Caco-2 (cell line): Measurements from ENCODE around the gene MAN1B1. TPM values are rescaled to one million over a fixed set of nuclear protein-coding genes. Genes with fewer than 3 reads are reported as not detected.

Source experiments
- BruUV-seq: library from RNA; stranded (reverse); fragments of 400-500 nt; replicated peaks from 2 replicates; lab custom pipeline; 2021; lab: Mats Ljungman, UMichigan
- CTCF ChIA-PET: fragments of 300-600 bp; sonication (Branson Sonifier 250); formaldehyde crosslinking; loops from one replicate; lab custom pipeline; 2022; ENCODE audit warnings: antibody characterized with exemption; lab: Charles Lee
- POLR2A ChIA-PET: fragments of 300-600 bp; sonication (Branson Sonifier 250); formaldehyde crosslinking; loops from one replicate; lab custom pipeline; 2022; ENCODE audit warnings: antibody characterized with exemption; lab: Charles Lee
- DNase-seq, 2 experiments: peaks; one replicate each; pipeline versions ENCODE4 v3.0.0 to v3.0.0-alpha.2; 2020 to 2022
- H3K27me3 ChIP-seq: replicated peaks from 2 replicates; pipeline ENCODE4 v1.6.0; 2011; ENCODE audit warnings: low read length; ENCODE audit not compliant: control insufficient read depth, insufficient read depth
- H3K36me3 ChIP-seq: 2 replicates; pipeline ENCODE4 v1.5.1; 2011; ENCODE audit warnings: low read length; ENCODE audit not compliant: control insufficient read depth, insufficient read depth
- H3K4me1 ChIP-seq: fragments of 250-450 bp; sonication (Bioruptor Pico); 2 replicates; pipeline ENCODE4 v1.5.1; 2020; ENCODE audit warnings: mild to moderate bottlenecking
- H3K4me3 ChIP-seq: 2 replicates; pipeline ENCODE4 v1.5.1; 2011; ENCODE audit warnings: low read depth, mild to moderate bottlenecking, control low read depth, low read length
- H3K9me3 ChIP-seq: fragments of 250-450 bp; sonication (Bioruptor Pico); 2 replicates; pipeline ENCODE4 v1.5.1; 2020; ENCODE audit warnings: mild to moderate bottlenecking, moderate library complexity
- H3K27ac Mint-ChIP-seq: one replicate; pipeline ENCODE4 v1.8.0; 2022; ENCODE audit warnings: mixed read lengths; ENCODE audit not compliant: unreplicated experiment
- H3K27me3 Mint-ChIP-seq: one replicate; pipeline ENCODE4 v1.8.0; 2022; ENCODE audit warnings: mixed read lengths; ENCODE audit not compliant: insufficient read depth, unreplicated experiment
- H3K36me3 Mint-ChIP-seq: one replicate; pipeline ENCODE4 v1.8.0; 2022; ENCODE audit warnings: mild to moderate bottlenecking, mixed read lengths; ENCODE audit not compliant: insufficient read depth, unreplicated experiment
- H3K4me1 Mint-ChIP-seq: one replicate; pipeline ENCODE4 v1.8.0; 2022; ENCODE audit warnings: low read depth, mixed read lengths; ENCODE audit not compliant: unreplicated experiment
- H3K4me3 Mint-ChIP-seq: one replicate; pipeline ENCODE4 v1.8.0; 2022; ENCODE audit warnings: mild to moderate bottlenecking, moderate library complexity, mixed read lengths; ENCODE audit not compliant: unreplicated experiment
- H3K9me3 Mint-ChIP-seq: one replicate; pipeline ENCODE4 v1.8.0; 2022; ENCODE audit warnings: mixed read lengths; ENCODE audit not compliant: unreplicated experiment
- CTCF ChIP-seq, 2 experiments: fragments of 200-600 bp in 1 of 2; IDR thresholded peaks; 1 replicate in 1 of 2; 2 replicates in 1 of 2; pipeline versions ENCODE4 v1.5.1 to v1.8.0; 2011 to 2022; ENCODE audit warnings: antibody characterized with exemption in 1 of 2, control low read depth in 1 of 2, inconsistent platforms in 1 of 2, low read depth in 1 of 2, low read length in 1 of 2, mild to moderate bottlenecking in 1 of 2, moderate library complexity in 1 of 2; ENCODE audit not compliant: insufficient read depth in 1 of 2, severe bottlenecking in 1 of 2, unreplicated experiment in 1 of 2
- intact Hi-C: fragments of 100-400 bp; cut with micrococcal nuclease; formaldehyde crosslinking; loops from one replicate; pipeline ENCODE4 v1.10.0; 2022; ENCODE audit not compliant: unreplicated experiment
- total RNA-seq: library from RNA; stranded (reverse); gene quantifications from 2 replicates; pipeline ENCODE4 v1.2.3, GENCODE V29; 2022

Gene MAN1B1
- total RNA-seq, 1 experiment from 2014 or later = 57.7 TPM

DNA sequence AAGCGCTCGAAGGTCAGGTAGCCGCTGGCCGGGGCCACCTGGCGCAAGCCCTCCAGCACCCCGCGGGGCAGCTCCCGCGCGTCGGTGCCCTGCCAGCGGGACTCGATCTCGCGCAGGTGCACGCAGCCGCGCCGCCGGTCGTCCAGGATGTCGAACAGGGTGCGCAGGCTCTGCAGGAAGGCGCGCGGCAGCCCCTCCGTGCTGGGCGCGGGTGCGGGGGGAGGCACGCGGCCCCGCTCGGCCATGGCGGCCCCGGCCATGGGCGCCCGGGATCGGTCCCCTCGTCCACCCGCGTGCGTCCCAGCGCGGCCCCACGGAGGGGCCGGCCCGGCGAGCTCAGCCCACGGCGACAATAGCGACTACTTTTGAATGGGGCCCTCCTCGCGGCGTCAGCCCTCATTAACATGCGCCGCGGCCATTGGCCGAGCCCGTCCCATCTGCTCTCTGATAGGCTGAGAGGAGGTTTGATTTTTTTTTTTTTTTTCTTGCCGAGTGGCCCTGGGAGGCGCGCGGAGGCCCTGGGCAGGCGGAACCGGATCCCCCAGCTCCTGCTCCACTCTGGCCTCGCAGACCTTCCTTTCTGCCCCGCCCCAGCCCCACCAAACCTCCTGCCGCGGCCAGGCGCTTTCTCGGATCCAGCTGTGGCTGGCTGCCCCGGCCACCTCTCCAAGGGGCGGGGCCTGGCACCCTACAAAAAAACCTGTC lies 16.4 kb upstream of the MAN1B1 start, which contains the start of gene SAPCD2:
Gene SAPCD2, minus strand, starts transcription at position 357 of the 705 bp plus-strand sequence. Its CDS starts 97 bp downstream, at position 260.
- Histone ChIP-seq H3K9me3 (no peaks in the 10 kb centered on the region), H3K4me1 (peaks cover 33% of the 10 kb centered on the region), H3K27me3 (no peaks in the 10 kb centered on the region), H3K4me3 (peak within 1 kb of the TSS; percentile 80), H3K36me3 (0 out of 2 replicates have a peak, but pooled peaks cover 2% of the 10 kb centered on the region)
- intact Hi-C loops = loop anchor here (1.0 kb wide), 2 partner anchors 16 to 24 kb away; partner anchors contain the start of genes MAN1B1 and NPDC1
- Mint-ChIP-seq H3K27ac (peak within 1 kb of the TSS; percentile 85), H3K36me3 (peaks cover 18% of the 10 kb centered on the region), H3K9me3 (no peaks in the 10 kb centered on the region), H3K4me1 (peaks cover 18% of the 10 kb centered on the region), H3K27me3 (no peaks in the 10 kb centered on the region), H3K4me3 (peak within 1 kb of the TSS; percentile 68)
- DNase-seq = peak; percentile 95
- BruUV-seq = no TSS peak
- no peak for TF ChIP-seq CTCF (IDR thresholded peaks at IDR 0.05; ENCODE audit: insufficient read depth in 1 of 2, low read depth in 1 of 2, low read length in 1 of 2, severe bottlenecking in 1 of 2, unreplicated experiment in 1 of 2)
- CTCF ChIA-PET = interaction anchor here (0.6 to 5.2 kb wide), 23 partner anchors 10 to 708 kb away, joined by 3 to 42 read pairs (median 6); partner anchors contain the start of genes ABCA2, AJM1, ANAPC2 and CYSRT1
- POLR2A ChIA-PET = interaction anchor here (0.5 to 1.9 kb wide), 11 partner anchors 16 to 312 kb away, joined by 3 to 24 read pairs (median 4); partner anchors contain the start of genes ANAPC2, ENTPD2, LCN8 and MAN1B1

DNA sequence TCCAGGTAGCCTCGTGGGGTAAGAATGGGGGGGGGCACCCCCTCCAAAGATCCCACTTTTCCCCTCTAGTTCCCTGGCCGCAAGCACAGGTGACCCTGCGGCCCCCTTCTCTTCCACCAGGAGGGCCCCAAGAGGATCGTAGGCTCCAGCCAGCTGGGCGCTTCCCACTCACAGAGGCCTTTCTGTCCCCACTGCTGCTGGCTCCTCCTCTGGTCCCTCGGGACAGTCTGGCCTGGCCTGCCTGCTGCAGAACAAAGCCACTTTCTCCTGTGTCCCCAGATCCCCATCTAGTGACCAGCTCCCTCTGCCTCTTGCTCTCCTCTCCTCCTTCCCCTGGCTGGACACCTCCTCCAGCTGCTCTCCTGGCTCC lies 15.9 kb upstream of the MAN1B1 start:
- peaks cover 18% of the 10 kb centered on the region for H3K36me3 Mint-ChIP-seq

More for the DNA sequence above, 15.9 kb upstream of the MAN1B1 start:
- Mint-ChIP-seq H3K27me3 (no peaks in the 10 kb centered on the region), H3K9me3 (no peaks in the 10 kb centered on the region), H3K27ac (peak overlapping the region; percentile 85), H3K4me3 (peak overlapping the region; percentile 68), H3K4me1 (peaks cover 18% of the 10 kb centered on the region)
- POLR2A ChIA-PET = interaction anchor here (0.6 to 1.9 kb wide), 8 partner anchors 16 to 263 kb away, joined by 3 to 24 read pairs (median 5); partner anchors contain the start of genes ENTPD2, MAN1B1, RABL6 and TUBB4B
- H3K4me1 ChIP-seq = peaks cover 33% of the 10 kb centered on the region
- H3K9me3 ChIP-seq = no peaks in the 10 kb centered on the region
- CTCF ChIA-PET = interaction anchor here (0.6 to 5.2 kb wide), 19 partner anchors 11 to 708 kb away, joined by 3 to 42 read pairs (median 6); partner anchors contain the start of genes ABCA2, AJM1, ANAPC2 and MAN1B1
- H3K4me3 ChIP-seq = peak overlapping the region; percentile 80
- H3K36me3 ChIP-seq = 0 out of 2 replicates have a peak, but pooled peaks cover 2% of the 10 kb centered on the region
- no peak for DNase-seq
- BruUV-seq = TSS peak; percentile 49
- intact Hi-C loops = loop anchor here (1.0 kb wide), 2 partner anchors 15 to 25 kb away; partner anchors contain the start of genes MAN1B1 and NPDC1
- H3K27me3 ChIP-seq = no peaks in the 10 kb centered on the region
- peak; percentile 21 to 38 for TF ChIP-seq CTCF (IDR thresholded peaks at IDR 0.05; ENCODE audit: insufficient read depth in 1 of 2, low read depth in 1 of 2, low read length in 1 of 2, severe bottlenecking in 1 of 2, unreplicated experiment in 1 of 2)
